Measurements from ENCODE around the gene YWHAG. TPM values are rescaled to one million over a fixed set of nuclear protein-coding genes. Genes with fewer than 3 reads are reported as not detected.

YWHAG gene
- total RNA-seq, 1 experiment from 2014 or later = 241 TPM

DNA sequence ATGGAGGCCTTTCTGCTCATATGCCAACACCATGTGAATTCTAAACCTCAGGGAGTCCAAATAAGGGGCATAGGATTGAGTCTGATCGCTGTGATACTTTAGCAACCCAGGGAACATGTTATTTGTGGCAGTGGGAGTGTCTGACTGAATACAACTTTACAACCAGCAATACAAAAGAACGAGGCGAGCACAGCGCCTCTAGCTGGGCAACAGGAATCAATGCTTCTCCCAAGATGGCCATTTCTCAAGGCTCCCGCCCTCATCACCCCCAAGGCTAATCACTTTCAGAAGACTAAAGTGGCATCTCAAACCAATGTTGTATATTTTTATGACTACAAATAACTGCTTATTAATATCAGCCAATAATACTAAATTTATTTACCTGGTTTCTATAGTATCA is 28.1 kb downstream of the YWHAG start:
- Histone ChIP-seq H3K9ac (ENCODE audit: extremely low read depth, insufficient read length, low read length) (no peak overlapping the region), H3K4me1 (ENCODE audit: insufficient read depth, low read length) (no peaks in the 10 kb centered on the region; the same call in 1 of the 2 replicates), H2AFZ (ENCODE audit: low read length) (no peak overlapping the region), H3K56ac (ENCODE audit: insufficient read length, low read depth, low read length) (no peak overlapping the region), H3K23ac (ENCODE audit: insufficient read length, low read depth, low read length) (no peak overlapping the region), H2BK20ac (ENCODE audit: low read depth, low read length, poor library complexity, severe bottlenecking) (no peak overlapping the region), H3K4me2 (ENCODE audit: insufficient read depth, insufficient read length, low read length) (no peak overlapping the region), H3K27ac (ENCODE audit: insufficient read length, low read depth, low read length) (no peak overlapping the region), H4K5ac (ENCODE audit: insufficient read length, low read depth, low read length) (no peak overlapping the region), H2BK5ac (ENCODE audit: insufficient read length, low read length) (no peak overlapping the region), H4K91ac (ENCODE audit: insufficient read length, low read depth, low read length) (no peak overlapping the region), H3K14ac (ENCODE audit: insufficient read depth, low read length) (no peak overlapping the region), H2AK5ac (ENCODE audit: insufficient read length, low read length) (no peak overlapping the region), H2BK12ac (ENCODE audit: insufficient read length, low read depth, low read length) (no peak overlapping the region), H4K8ac (replicated peaks; ENCODE audit: insufficient read length, low read depth, low read length) (no peak overlapping the region), H2BK120ac (ENCODE audit: low read depth, low read length, poor library complexity, severe bottlenecking) (no peak overlapping the region), H3K79me1 (ENCODE audit: insufficient read depth, low read depth, low read length, poor library complexity, severe bottlenecking) (peaks cover 7% of the 10 kb centered on the region), H3K79me2 (ENCODE audit: insufficient read depth, low read length) (peaks cover 43% of the 10 kb centered on the region; the same call in 1 of the 2 replicates), H3K23me2 (ENCODE audit: insufficient read length, low read depth, low read length, poor library complexity, severe bottlenecking) (no peaks in the 10 kb centered on the region), H2BK15ac (ENCODE audit: low read depth, low read length) (no peak overlapping the region), H3T11ph (ENCODE audit: low read length) (no peak overlapping the region), H3K18ac (ENCODE audit: insufficient read length, low read depth, low read length) (no peak overlapping the region), H3K4ac (ENCODE audit: low read depth, low read length) (no peak overlapping the region), H3K27me3 (ENCODE audit: insufficient read depth, low read length) (no peaks in the 10 kb centered on the region), H4K20me1 (ENCODE audit: control insufficient read depth, insufficient read depth, insufficient read length) (no peaks in the 10 kb centered on the region), H3K9me3 (ENCODE audit: control insufficient read depth, low read depth, low read length) (no peaks in the 10 kb centered on the region)
- peaks cover 3 to 11% of the 10 kb centered on the region in 2 experiments; a peak in 2 of 4 replicates for H3K4me1 Mint-ChIP-seq
- peaks cover 37 to 67% (median 56%) of the 10 kb centered on the region in 3 experiments; a peak in 6 of 7 replicates for H3K36me3 Mint-ChIP-seq (ENCODE audit: insufficient read depth in 1 of 3, low read depth in 3 of 3)
- no CpG with 5 or more reads among the region's 5 CpGs for WGBS (ENCODE audit: extremely low coverage, insufficient read length, low lambda C conversion rate)
- TF ChIP-seq, protein P1, sequence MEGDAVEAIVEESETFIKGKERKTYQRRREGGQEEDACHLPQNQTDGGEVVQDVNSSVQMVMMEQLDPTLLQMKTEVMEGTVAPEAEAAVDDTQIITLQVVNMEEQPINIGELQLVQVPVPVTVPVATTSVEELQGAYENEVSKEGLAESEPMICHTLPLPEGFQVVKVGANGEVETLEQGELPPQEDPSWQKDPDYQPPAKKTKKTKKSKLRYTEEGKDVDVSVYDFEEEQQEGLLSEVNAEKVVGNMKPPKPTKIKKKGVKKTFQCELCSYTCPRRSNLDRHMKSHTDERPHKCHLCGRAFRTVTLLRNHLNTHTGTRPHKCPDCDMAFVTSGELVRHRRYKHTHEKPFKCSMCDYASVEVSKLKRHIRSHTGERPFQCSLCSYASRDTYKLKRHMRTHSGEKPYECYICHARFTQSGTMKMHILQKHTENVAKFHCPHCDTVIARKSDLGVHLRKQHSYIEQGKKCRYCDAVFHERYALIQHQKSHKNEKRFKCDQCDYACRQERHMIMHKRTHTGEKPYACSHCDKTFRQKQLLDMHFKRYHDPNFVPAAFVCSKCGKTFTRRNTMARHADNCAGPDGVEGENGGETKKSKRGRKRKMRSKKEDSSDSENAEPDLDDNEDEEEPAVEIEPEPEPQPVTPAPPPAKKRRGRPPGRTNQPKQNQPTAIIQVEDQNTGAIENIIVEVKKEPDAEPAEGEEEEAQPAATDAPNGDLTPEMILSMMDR (conservative IDR thresholded peaks at IDR 0.05) = peak; percentile 46
- DNase-seq = no peak
- peak overlapping the region in 1 of 3 experiments; percentile 26; a peak in 2 of 7 replicates for H3K27ac Mint-ChIP-seq
- no peaks in the 10 kb centered on the region for H3K9me3 Mint-ChIP-seq
- no peak overlapping the region for H3K4me3 Mint-ChIP-seq
- no peaks in the 10 kb centered on the region for H3K27me3 Mint-ChIP-seq (ENCODE audit: low read depth)
